HEK293 (cell line): ENCODE data around the gene GART.

ENCODE experiments used
- CTCF ChIA-PET: fragments of 350-600 bp; formaldehyde crosslinking; extraction: SDS; loops from one replicate; lab custom pipeline; 2021; ENCODE audit warnings: antibody characterized with exemption; lab: Yijun Ruan, JAX
- POLR2A ChIA-PET: fragments of 300-600 bp; formaldehyde crosslinking; extraction: SDS; loops from one replicate; lab custom pipeline; 2020; ENCODE audit warnings: antibody characterized with exemption, inconsistent platforms; lab: Yijun Ruan, JAX
- H3K27ac ChIP-seq: fragments of 200-500 bp; sonication (Bioruptor generic); 2 replicates; pipeline ENCODE4 v1.5.1; 2014; ENCODE audit warnings: low read depth, low read length, control low read depth, inconsistent platforms; ENCODE audit errors: extremely low read depth
- H3K36me3 ChIP-seq, 2 experiments: fragments of 200-500 bp in 1 of 2; sonication (Bioruptor generic) in 1 of 2; 1 replicate in 1 of 2; 2 replicates in 1 of 2; pipeline ENCODE4 v1.5.1; 2014 to 2017; ENCODE audit warnings: inconsistent platforms in 2 of 2, low read length in 2 of 2; ENCODE audit not compliant: control insufficient read depth in 2 of 2, insufficient read depth in 1 of 2
- H3K4me1 ChIP-seq: fragments of 200-500 bp; sonication (Bioruptor generic); 2 replicates; pipeline ENCODE4 v1.5.1; 2014; ENCODE audit warnings: mild to moderate bottlenecking, low read length, inconsistent platforms; ENCODE audit not compliant: control insufficient read depth, insufficient read depth
- H3K4me3 ChIP-seq: 2 replicates; pipeline ENCODE4 v1.5.1; 2011; ENCODE audit warnings: low read depth, mild to moderate bottlenecking, control low read depth, low read length, moderate library complexity
- H3K9me3 ChIP-seq: fragments of 200-500 bp; sonication (Bioruptor generic); 2 replicates; pipeline ENCODE4 v1.5.1; 2014; ENCODE audit warnings: low read depth, low read length, inconsistent platforms; ENCODE audit not compliant: control insufficient read depth, insufficient read depth
- FEZF1 ChIP-seq: fragments of 450-650 bp; formaldehyde crosslinking; IDR thresholded peaks from 2 replicates; pipeline ENCODE4 v1.5.1; 2016; ENCODE audit warnings: missing biosample characterization, missing genetic modification characterization
- GLIS1 ChIP-seq: fragments of 450-650 bp; formaldehyde crosslinking; IDR thresholded peaks from 2 replicates; pipeline ENCODE4 v1.5.1; 2016; ENCODE audit warnings: missing biosample characterization, missing genetic modification characterization
- KLF8 ChIP-seq: fragments of 450-650 bp; formaldehyde crosslinking; IDR thresholded peaks from 2 replicates; pipeline ENCODE4 v1.5.1; 2016; ENCODE audit warnings: missing biosample characterization, missing genetic modification characterization
- OSR2 ChIP-seq: fragments of 450-650 bp; formaldehyde crosslinking; IDR thresholded peaks from 2 replicates; pipeline ENCODE4 v1.5.1; 2016; ENCODE audit warnings: missing biosample characterization, missing genetic modification characterization
- SALL2 ChIP-seq: fragments of 450-650 bp; formaldehyde crosslinking; IDR thresholded peaks from 2 replicates; pipeline ENCODE4 v1.5.0; 2017; ENCODE audit warnings: missing biosample characterization, mild to moderate bottlenecking, missing genetic modification characterization, borderline replicate concordance
- SETDB1 ChIP-seq: IDR thresholded peaks from one replicate; pipeline ENCODE4 v1.6.1; 2017; ENCODE audit warnings: mild to moderate bottlenecking, low read length, moderate library complexity, mixed read lengths; ENCODE audit not compliant: insufficient read length
- ZIC2 ChIP-seq: fragments of 450-650 bp; formaldehyde crosslinking; IDR thresholded peaks from 2 replicates; pipeline ENCODE4 v1.5.1; 2016; ENCODE audit warnings: missing biosample characterization, missing genetic modification characterization
- ZNF10 ChIP-seq: fragments of 450-650 bp; formaldehyde crosslinking; IDR thresholded peaks from 2 replicates; pipeline ENCODE4 v1.5.1; 2017; ENCODE audit warnings: missing biosample characterization, missing genetic modification characterization
- ZNF121 ChIP-seq: fragments of 450-650 bp; formaldehyde crosslinking; IDR thresholded peaks from 2 replicates; pipeline ENCODE4 v1.5.1; 2016; ENCODE audit warnings: missing biosample characterization, missing genetic modification characterization
- ZNF132 ChIP-seq: fragments of 450-650 bp; formaldehyde crosslinking; IDR thresholded peaks from 2 replicates; pipeline ENCODE4 v1.5.1; 2017; ENCODE audit warnings: missing biosample characterization, missing genetic modification characterization, borderline replicate concordance
- ZNF133 ChIP-seq: fragments of 450-650 bp; formaldehyde crosslinking; IDR thresholded peaks from 2 replicates; pipeline ENCODE4 v1.5.1; 2016; ENCODE audit warnings: missing biosample characterization, missing genetic modification characterization
- ZNF16 ChIP-seq: fragments of 450-650 bp; formaldehyde crosslinking; IDR thresholded peaks from 2 replicates; pipeline ENCODE4 v1.5.1; 2016; ENCODE audit warnings: low read depth, missing biosample characterization, missing genetic modification characterization
- ZNF354C ChIP-seq: fragments of 450-650 bp; formaldehyde crosslinking; IDR thresholded peaks from 2 replicates; pipeline ENCODE4 v1.5.1; 2016; ENCODE audit warnings: missing biosample characterization, missing genetic modification characterization, low read depth, borderline replicate concordance
- ZNF391 ChIP-seq: fragments of 450-650 bp; formaldehyde crosslinking; IDR thresholded peaks from 2 replicates; pipeline ENCODE4 v1.5.1; 2016; ENCODE audit warnings: low read depth, missing biosample characterization, missing genetic modification characterization, borderline replicate concordance
- ZNF544 ChIP-seq: fragments of 450-650 bp; formaldehyde crosslinking; IDR thresholded peaks from 2 replicates; pipeline ENCODE4 v1.5.0; 2017; ENCODE audit warnings: missing biosample characterization, missing genetic modification characterization
- ZNF548 ChIP-seq: fragments of 450-650 bp; formaldehyde crosslinking; IDR thresholded peaks from 2 replicates; pipeline ENCODE4 v1.5.1; 2016; ENCODE audit warnings: missing biosample characterization, missing genetic modification characterization
- ZNF558 ChIP-seq: fragments of 450-650 bp; formaldehyde crosslinking; IDR thresholded peaks from 2 replicates; pipeline ENCODE4 v1.5.1; 2016; ENCODE audit warnings: missing biosample characterization, missing genetic modification characterization
- ZNF654 ChIP-seq: fragments of 450-650 bp; formaldehyde crosslinking; IDR thresholded peaks from 2 replicates; pipeline ENCODE4 v1.5.1; 2016; ENCODE audit warnings: low read depth, missing biosample characterization, missing genetic modification characterization
- ZNF707 ChIP-seq: fragments of 450-650 bp; formaldehyde crosslinking; IDR thresholded peaks from 2 replicates; pipeline ENCODE4 v1.5.1; 2016; ENCODE audit warnings: missing biosample characterization, missing genetic modification characterization
- ZNF76 ChIP-seq: fragments of 450-650 bp; formaldehyde crosslinking; IDR thresholded peaks from 2 replicates; pipeline ENCODE4; 2016; ENCODE audit warnings: low read depth, missing biosample characterization, missing genetic modification characterization, borderline replicate concordance
- ZNF776 ChIP-seq: fragments of 450-650 bp; formaldehyde crosslinking; IDR thresholded peaks from 2 replicates; pipeline ENCODE4 v1.5.0; 2017; ENCODE audit warnings: missing biosample characterization, missing genetic modification characterization, borderline replicate concordance
- ZNF777 ChIP-seq: fragments of 450-650 bp; formaldehyde crosslinking; IDR thresholded peaks from 2 replicates; pipeline ENCODE4 v1.5.1; 2017; ENCODE audit warnings: missing biosample characterization, missing genetic modification characterization, borderline replicate concordance
- ZNF785 ChIP-seq: fragments of 450-650 bp; formaldehyde crosslinking; IDR thresholded peaks from 2 replicates; pipeline ENCODE4 v1.5.1; 2016; ENCODE audit warnings: missing biosample characterization, missing genetic modification characterization
- ZNF792 ChIP-seq: fragments of 450-650 bp; formaldehyde crosslinking; IDR thresholded peaks from 2 replicates; pipeline ENCODE4 v1.5.1; 2016; ENCODE audit warnings: missing biosample characterization, missing genetic modification characterization
- TF ChIP-seq, protein P1 (sequence below): sonication (generic); formaldehyde crosslinking; IDR thresholded peaks from 2 replicates; pipeline ENCODE4 v1.8.1; 2022; ENCODE audit warnings: mild to moderate bottlenecking, moderate library complexity, missing genetic modification reagents
- TF ChIP-seq, protein P2 (sequence below): fragments of 450-650 bp; formaldehyde crosslinking; IDR thresholded peaks from 2 replicates; pipeline ENCODE4 v1.5.1; 2016; ENCODE audit warnings: missing biosample characterization, missing genetic modification characterization
- TF ChIP-seq, protein P3 (sequence below): fragments of 450-650 bp; formaldehyde crosslinking; IDR thresholded peaks from 2 replicates; pipeline ENCODE4 v1.5.1; 2016; ENCODE audit warnings: missing biosample characterization, missing genetic modification characterization, low read depth
- TF ChIP-seq, protein P4 (sequence below): fragments of 450-650 bp; formaldehyde crosslinking; IDR thresholded peaks from 2 replicates; pipeline ENCODE4 v1.5.1; 2016; ENCODE audit warnings: missing biosample characterization, missing genetic modification characterization
- TF ChIP-seq, protein P5 (sequence below): IDR thresholded peaks from 2 replicates; pipeline ENCODE4 v1.6.1; 2011; ENCODE audit warnings: mild to moderate bottlenecking, low read depth, low read length, borderline replicate concordance
- TF ChIP-seq, protein P6 (sequence below): fragments of 450-650 bp; formaldehyde crosslinking; IDR thresholded peaks from 2 replicates; pipeline ENCODE4 v1.5.1; 2016; ENCODE audit warnings: missing biosample characterization, missing genetic modification characterization

Gene GART

DNA sequence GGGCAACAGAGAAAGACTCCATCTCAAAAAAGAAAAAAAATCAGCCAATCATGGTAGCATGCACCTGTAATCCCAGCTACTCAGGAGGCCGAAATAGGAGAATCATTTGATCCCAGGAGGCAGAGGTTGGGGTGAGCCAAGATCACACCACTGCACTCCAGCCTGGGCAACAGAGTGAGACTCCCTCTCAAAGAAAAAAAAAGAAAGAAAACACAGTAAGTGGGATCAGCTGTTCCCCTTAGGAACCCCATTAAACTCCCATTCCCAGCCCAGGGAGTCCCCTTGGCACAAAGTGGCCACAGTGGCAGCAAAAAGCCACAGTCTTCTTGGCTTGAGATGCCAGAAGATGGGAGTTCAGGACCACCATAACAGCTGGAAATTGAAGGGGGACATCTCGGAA is 71.2 kb downstream of the GART start:
- no peak overlapping the region for H3K4me3 ChIP-seq
- H3K27ac ChIP-seq, result no peak overlapping the region
- POLR2A ChIA-PET, result interaction anchor here (0.8 kb wide), 1 partner anchor 10 kb away, joined by 10 read pairs; the partner anchor contains the start of gene TMEM50B
- no peak for TF ChIP-seq ZNF76 (tag by site-specific recombination)
- TF ChIP-seq ZNF792 (tag by site-specific recombination), result no peak
- no peak for TF ChIP-seq ZNF16 (tag by site-specific recombination)
- no peak for TF ChIP-seq ZNF776 (tag by site-specific recombination)
- TF ChIP-seq, protein P1, sequence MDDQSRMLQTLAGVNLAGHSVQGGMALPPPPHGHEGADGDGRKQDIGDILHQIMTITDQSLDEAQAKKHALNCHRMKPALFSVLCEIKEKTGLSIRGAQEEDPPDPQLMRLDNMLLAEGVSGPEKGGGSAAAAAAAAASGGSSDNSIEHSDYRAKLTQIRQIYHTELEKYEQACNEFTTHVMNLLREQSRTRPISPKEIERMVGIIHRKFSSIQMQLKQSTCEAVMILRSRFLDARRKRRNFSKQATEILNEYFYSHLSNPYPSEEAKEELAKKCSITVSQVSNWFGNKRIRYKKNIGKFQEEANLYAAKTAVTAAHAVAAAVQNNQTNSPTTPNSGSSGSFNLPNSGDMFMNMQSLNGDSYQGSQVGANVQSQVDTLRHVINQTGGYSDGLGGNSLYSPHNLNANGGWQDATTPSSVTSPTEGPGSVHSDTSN (CRISPR knock-in tag), result no peak
- TF ChIP-seq ZNF10 (tag by site-specific recombination), result no peak
- no peak for TF ChIP-seq ZNF654
- no peak for TF ChIP-seq SETDB1
- TF ChIP-seq, protein P2, sequence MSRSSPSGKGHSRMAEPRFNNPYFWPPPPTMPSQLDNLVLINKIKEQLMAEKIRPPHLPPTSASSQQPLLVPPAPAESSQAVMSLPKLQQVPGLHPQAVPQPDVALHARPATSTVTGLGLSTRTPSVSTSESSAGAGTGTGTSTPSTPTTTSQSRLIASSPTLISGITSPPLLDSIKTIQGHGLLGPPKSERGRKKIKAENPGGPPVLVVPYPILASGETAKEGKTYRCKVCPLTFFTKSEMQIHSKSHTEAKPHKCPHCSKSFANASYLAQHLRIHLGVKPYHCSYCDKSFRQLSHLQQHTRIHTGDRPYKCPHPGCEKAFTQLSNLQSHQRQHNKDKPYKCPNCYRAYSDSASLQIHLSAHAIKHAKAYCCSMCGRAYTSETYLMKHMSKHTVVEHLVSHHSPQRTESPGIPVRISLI (tag by site-specific recombination), result no peak
- TF ChIP-seq, protein P3, sequence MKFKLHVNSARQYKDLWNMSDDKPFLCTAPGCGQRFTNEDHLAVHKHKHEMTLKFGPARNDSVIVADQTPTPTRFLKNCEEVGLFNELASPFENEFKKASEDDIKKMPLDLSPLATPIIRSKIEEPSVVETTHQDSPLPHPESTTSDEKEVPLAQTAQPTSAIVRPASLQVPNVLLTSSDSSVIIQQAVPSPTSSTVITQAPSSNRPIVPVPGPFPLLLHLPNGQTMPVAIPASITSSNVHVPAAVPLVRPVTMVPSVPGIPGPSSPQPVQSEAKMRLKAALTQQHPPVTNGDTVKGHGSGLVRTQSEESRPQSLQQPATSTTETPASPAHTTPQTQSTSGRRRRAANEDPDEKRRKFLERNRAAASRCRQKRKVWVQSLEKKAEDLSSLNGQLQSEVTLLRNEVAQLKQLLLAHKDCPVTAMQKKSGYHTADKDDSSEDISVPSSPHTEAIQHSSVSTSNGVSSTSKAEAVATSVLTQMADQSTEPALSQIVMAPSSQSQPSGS (tag by site-specific recombination), result no peak
- TF ChIP-seq GLIS1 (tag by site-specific recombination), result 0 out of 2 replicates have a peak, but pooled peaks have one; percentile 19
- no peak for TF ChIP-seq ZNF544 (tag by site-specific recombination)
- TF ChIP-seq KLF8 (tag by site-specific recombination), result no peak
- TF ChIP-seq ZNF391, result no peak
- no peak for TF ChIP-seq ZNF133 (tag by site-specific recombination)
- TF ChIP-seq OSR2 (tag by site-specific recombination), result peak; percentile 43; the same call in 1 of the 2 replicates
- TF ChIP-seq, protein P4, sequence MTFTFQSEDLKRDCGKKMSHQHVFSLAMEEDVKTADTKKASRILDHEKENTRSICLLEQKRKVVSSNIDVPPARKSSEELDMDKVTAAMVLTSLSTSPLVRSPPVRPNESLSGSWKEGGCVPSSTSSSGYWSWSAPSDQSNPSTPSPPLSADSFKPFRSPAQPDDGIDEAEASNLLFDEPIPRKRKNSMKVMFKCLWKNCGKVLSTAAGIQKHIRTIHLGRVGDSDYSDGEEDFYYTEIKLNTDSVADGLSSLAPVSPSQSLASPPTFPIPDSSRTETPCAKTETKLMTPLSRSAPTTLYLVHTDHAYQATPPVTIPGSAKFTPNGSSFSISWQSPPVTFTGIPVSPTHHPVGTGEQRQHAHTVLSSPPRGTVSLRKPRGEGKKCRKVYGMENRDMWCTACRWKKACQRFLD (tag by site-specific recombination), result no peak
- TF ChIP-seq ZNF132 (tag by site-specific recombination), result no peak
- peak; percentile 73 for TF ChIP-seq ZIC2 (tag by site-specific recombination)
- no peak for TF ChIP-seq SALL2 (tag by site-specific recombination)
- no peak for TF ChIP-seq ZNF354C (tag by site-specific recombination)
- TF ChIP-seq ZNF785 (tag by site-specific recombination), result no peak
- no peak for TF ChIP-seq ZNF548 (tag by site-specific recombination)
- TF ChIP-seq, protein P5, sequence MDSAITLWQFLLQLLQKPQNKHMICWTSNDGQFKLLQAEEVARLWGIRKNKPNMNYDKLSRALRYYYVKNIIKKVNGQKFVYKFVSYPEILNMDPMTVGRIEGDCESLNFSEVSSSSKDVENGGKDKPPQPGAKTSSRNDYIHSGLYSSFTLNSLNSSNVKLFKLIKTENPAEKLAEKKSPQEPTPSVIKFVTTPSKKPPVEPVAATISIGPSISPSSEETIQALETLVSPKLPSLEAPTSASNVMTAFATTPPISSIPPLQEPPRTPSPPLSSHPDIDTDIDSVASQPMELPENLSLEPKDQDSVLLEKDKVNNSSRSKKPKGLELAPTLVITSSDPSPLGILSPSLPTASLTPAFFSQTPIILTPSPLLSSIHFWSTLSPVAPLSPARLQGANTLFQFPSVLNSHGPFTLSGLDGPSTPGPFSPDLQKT, result no peak
- TF ChIP-seq ZNF707 (tag by site-specific recombination), result no peak
- TF ChIP-seq ZNF558 (tag by site-specific recombination), result no peak
- peak; percentile 77; the same call in 1 of the 2 replicates for TF ChIP-seq ZNF121 (tag by site-specific recombination)
- TF ChIP-seq ZNF777 (tag by site-specific recombination), result no peak
- TF ChIP-seq FEZF1 (tag by site-specific recombination), result 0 out of 2 replicates have a peak, but pooled peaks have one; percentile 18
- TF ChIP-seq, protein P6, sequence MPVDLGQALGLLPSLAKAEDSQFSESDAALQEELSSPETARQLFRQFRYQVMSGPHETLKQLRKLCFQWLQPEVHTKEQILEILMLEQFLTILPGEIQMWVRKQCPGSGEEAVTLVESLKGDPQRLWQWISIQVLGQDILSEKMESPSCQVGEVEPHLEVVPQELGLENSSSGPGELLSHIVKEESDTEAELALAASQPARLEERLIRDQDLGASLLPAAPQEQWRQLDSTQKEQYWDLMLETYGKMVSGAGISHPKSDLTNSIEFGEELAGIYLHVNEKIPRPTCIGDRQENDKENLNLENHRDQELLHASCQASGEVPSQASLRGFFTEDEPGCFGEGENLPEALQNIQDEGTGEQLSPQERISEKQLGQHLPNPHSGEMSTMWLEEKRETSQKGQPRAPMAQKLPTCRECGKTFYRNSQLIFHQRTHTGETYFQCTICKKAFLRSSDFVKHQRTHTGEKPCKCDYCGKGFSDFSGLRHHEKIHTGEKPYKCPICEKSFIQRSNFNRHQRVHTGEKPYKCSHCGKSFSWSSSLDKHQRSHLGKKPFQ, result peak; percentile 61

More for the DNA sequence above, 71.2 kb downstream of the GART start:
- Histone ChIP-seq H3K4me1 (no peaks in the 10 kb centered on the region), H3K9me3 (no peaks in the 10 kb centered on the region), H3K36me3 (peaks cover 0 to 4% of the 10 kb centered on the region in 2 experiments; a peak in 2 of 3 replicates)
- CTCF ChIA-PET, result interaction anchor here (0.6 kb wide), 1 partner anchor 109 kb away, joined by 4 read pairs; no protein-coding TSS in a partner anchor
